Inflammatory macrophage (primary cell): ENCODE data around the gene PLEKHA3.
"Not testable (repeated sequence)": the region's sequence is repeated elsewhere in the genome, so short reads cannot be mapped to it uniquely, and the experiment has no call there.

Experiments used
- DNase-seq, 2 donors: peaks; one replicate each; pipeline ENCODE4 v3.0.0-alpha.2; 2020 to 2022

The PLEKHA3 gene

DNA sequence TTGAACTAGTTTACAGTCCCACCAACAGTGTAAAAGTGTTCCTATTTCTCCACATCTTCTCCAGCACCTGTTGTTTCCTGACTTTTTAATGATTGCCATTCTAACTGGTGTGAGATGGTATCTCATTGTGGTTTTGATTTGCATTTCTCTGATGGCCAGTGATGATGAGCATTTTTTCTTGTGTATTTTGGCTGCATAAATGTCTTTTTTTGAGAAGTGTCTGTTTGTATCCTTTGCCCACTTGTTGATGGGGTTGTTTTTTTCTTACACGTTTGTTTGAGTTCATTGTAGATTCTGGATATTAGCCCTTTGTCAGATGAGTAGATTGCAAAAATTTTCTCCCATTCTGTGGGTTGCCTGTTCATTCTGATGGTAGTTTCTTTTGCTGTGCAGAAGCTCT, 45.2 kb downstream of the PLEKHA3 start:
- DNase-seq = not testable (repeated sequence)

DNA sequence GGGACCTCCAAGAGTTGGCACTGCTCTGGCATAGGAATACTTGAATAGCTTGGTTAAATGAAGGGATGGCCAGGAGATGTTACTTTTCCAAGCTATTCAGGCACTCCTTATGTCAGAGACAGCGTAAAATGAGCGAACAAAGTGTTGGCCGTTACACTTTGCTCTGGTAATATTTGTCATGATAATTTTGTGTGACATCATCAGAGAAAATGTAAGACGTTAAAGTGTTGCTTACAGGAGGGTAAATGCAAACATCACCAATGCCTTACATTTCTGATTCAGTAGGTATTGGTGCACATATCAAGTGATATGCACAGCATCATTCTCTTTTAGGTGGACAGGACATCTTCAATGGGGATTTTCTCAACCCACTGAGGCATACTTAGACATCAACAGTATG, 46.0 kb downstream of the PLEKHA3 start:
- no peak for DNase-seq

DNA sequence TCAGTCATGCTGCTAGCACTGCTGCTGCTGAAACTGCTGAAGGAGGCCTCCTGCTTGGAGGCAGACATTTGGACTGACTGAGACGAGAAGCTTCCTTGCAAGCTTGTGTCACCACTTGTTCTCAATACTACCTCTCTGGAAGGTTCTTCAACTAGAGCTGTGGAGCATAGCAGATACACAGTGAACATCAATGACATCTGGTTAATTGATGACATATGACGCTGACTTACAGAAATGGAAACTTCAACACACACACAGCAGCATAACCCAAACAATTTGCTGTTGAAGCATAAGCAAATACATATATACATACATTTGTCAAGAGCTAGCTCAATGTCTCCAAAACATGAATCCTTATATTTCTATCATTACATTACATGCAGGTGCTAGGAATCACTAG, 47.3 kb downstream of the PLEKHA3 start:
- no peak for DNase-seq

DNA sequence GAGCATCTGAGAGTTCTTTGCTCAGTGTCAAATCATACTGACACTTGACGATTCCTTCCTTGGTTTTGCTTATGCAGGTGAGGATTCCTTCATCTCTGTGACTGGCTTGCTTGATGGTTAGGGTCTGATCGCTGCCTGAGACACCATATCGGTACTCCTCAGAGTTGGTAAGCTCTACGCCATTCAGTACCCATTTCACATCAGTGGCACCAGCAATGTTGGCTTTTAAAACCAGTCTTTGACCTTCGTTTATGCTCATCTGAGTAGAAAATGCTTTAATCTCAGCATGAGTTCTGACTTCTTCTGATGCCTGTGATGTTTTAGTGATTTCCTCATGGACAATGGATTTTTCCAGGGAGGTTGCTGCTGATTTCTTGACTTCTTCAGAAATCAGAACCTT, 48.4 kb downstream of the PLEKHA3 start:
- DNase-seq = no peak

DNA sequence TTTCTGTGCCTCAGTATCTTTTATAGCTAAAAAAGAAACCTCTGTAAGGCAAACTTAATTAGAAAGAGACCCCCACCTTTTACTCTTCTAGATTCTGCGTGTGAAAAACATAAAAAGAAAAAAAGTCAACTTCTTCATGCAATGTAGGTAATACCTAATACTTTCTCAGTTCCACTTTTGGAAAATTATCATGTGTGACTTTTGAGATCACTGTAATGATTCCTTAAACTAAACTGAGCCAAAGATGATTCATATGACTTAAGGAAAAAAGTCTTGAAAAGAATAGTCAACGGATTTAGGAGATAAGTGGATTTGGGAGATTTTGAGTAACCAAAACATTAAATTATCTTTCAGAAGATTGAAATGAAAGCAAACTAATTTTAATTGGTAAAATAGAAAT, 48.9 kb downstream of the PLEKHA3 start:
- DNase-seq = no peak

DNA sequence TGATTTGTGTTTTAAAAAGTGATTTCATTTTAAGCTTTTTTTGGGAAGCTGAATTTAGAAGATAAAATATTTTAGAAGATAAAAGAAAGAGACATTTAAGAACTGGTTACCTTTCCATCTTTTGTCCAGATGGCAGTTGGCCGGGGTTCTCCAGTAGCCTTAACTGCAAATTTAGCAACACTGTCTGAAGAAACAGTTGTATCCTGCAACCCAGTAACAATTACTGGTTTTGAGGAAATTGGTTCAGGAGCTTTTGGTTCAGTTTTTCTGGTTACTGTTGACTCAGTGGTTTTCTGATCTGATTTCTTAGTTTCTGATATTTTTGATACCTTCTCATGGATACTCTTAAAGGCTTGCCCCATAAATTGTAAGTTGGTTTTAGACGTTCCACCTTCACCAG, 49.9 kb downstream of the PLEKHA3 start:
- DNase-seq = peak; percentile 44 to 64

DNA sequence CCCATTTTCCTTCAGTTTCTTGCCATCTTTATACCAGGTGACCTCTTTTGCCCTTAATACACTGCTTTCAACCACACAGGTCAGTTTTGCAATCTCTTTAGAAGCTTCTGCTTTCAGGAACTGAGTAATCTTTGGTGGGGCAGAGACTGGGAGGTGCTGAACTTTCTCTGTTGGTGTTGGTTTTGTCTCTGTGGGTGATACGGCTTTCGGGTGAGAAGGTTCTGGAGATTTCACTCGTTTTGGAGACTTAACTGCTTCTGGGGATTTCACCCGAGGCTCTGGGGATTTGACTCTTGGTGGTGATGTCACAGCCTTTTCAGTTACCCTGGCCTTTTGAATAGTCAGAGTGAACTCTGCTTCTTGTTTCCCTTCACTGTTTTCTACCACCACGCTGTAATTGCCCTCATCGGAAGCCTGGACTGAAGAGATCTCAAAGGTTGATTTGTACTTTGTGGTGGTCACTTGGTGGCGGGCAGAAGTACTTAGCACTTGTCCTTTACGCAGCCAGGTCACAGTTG, 50.4 kb downstream of the PLEKHA3 start:
- peak; percentile 67 to 72 for DNase-seq

DNA sequence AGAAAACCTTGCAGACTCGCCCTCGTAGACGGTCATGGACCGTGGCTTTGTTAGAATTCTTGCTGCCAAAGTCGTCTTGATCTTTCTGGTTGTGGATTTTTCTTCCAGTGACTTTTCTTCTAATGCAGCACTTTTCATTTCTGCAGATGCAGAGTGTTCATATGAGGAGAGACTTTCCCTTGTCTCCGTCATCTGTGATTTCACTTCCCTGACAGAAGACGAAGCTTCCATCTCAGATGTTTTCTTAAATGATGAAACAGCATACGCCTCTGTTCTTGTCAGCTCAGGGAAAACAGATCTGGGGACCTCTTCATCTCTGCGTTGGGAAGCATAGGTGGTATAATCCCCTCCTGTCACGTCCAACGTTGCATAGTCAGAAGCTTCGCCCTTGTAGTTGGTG, 50.9 kb downstream of the PLEKHA3 start:
- peak; percentile 34 to 36 for DNase-seq

DNA sequence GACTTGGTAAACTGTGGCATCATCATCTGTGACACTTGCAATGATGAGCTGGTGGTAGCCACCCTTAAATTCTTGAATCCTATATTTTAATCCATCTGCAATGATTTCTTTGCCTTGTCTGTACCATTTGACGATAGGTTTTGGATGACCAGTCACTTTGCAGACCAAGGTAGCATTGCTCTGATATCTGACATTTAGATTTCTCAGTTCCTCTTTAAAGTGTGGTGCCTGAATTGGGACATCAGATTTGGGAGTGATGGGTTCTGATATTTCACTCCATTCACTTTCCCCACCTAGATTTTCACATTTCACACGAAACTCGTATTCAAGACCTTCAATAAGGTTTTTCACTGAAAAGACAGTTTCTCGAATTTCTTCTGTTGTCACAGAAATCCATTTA, 55.8 kb downstream of the PLEKHA3 start:
- no peak for DNase-seq

DNA sequence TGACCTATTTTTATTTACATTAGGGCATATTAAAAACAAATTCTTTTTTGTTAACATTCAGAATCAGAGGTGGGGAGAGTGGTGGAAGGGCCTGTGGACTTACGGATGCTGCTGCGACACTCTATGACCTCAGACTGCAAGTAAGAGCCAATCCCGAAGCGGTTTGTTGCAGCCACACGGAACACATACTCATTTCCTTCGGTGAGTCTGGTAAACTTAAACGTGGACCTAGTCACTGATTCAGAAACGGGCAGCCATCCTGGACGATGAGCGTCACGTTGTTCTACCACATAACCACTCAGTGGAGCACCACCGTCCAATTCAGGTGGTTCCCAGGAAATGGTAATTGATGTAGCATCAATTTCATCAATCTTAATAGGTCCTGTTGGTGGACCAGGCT, 61.9 kb downstream of the PLEKHA3 start:
- no peak for DNase-seq

DNA sequence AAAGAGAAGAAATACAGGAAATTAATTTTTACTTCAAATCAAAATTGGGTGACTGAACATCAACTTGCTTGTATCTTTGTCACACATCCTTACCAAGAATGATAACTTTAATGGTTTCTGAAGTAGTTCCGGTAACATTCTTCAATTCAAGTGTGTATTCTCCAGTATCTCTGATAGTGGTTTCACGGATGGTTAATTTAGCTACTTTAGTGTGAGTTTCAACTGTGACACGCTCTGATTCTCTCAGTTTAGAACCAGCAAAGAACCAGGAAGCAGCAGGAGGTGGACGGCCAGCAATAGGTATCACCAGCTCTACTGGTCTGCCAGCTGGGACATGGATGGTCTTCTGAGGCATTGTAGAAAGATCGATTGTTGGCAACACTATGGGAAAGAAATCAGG, 62.3 kb downstream of the PLEKHA3 start:
- DNase-seq = no peak

DNA sequence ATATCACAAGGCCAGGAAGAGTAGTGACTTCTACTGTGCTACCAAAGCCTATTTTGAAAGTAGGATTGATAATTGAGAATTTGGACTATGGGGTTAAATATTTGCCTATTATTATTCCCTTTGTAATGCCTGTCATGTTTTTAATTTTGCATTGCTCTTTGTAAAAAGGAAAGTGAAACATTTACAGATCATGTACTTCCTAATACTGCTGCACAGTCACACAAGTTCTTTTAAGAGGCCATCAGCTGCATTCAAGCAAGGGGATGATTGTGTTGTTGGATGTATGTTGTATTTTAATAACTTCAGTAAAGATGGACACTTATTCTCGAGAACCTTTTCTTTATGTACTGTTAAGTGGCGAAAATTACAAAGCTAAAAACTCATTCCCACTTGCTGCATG, 70.1 kb downstream of the PLEKHA3 start:
- no peak for DNase-seq

DNA sequence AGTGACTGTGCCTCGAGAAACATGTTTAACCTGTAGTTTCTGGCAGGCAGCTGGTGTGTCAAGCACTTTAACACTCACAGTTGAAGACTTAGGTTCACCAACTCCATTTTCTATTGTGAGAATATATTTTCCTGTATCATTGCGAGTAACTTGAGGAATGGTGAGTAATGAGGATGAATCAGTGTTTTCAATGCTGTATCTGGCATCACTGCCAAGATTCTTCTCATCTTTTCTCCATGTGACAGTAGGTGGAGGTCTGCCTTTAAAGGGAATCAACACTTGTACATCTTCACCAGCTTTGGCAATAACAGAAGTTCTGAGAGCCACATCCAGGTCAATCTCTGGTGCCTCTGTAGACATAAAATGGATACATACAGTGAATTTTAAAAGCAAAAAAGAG, 72.8 kb downstream of the PLEKHA3 start:
- DNase-seq = no peak
